Tibial artery (tissue), 4 donors: Measurements from ENCODE around the gene PRICKLE4.
"Not testable (repeated sequence)": the region's sequence is repeated elsewhere in the genome, so short reads cannot be mapped to it uniquely, and the experiment has no call there.

Experiments used
- DNase-seq, 2 donors: peaks; one replicate each; pipeline ENCODE4 v3.0.0-alpha.2; 2019
- H3K27ac ChIP-seq, 2 donors: fragments of 200-600 bp; sonication (generic) in 1 of 2; 1 replicate in 1 of 2; 2 replicates in 1 of 2; pipeline ENCODE4 v1.5.1; 2018 to 2019; ENCODE audit warnings: mild to moderate bottlenecking in 1 of 2
- H3K27me3 ChIP-seq, 2 donors: fragments of 200-600 bp; sonication (generic) in 1 of 2; one replicate each; pipeline versions ENCODE4 v1.5.1 to v1.6.0; 2016 to 2019
- H3K36me3 ChIP-seq, 3 donors: fragments of 200-600 bp; sonication (generic) in 2 of 3; one replicate each; pipeline ENCODE4 v1.5.1; 2016 to 2019; ENCODE audit warnings: mild to moderate bottlenecking in 2 of 3
- H3K4me1 ChIP-seq, 4 donors: fragments of 200-600 bp; sonication (generic) in 2 of 4; 1 replicate in 3 of 4; 2 replicates in 1 of 4; pipeline ENCODE4 v1.5.1; 2016 to 2019
- H3K4me3 ChIP-seq, 2 donors: fragments of 200-600 bp; sonication (generic) in 1 of 2; 1 replicate in 1 of 2; 2 replicates in 1 of 2; pipeline ENCODE4 v1.5.1; 2018 to 2019; ENCODE audit warnings: mild to moderate bottlenecking in 2 of 2
- H3K9me3 ChIP-seq, 3 donors: fragments of 200-600 bp; sonication (generic) in 1 of 3; one replicate each; pipeline ENCODE4 v1.5.1; 2016 to 2019
- CTCF ChIP-seq, 2 experiments: fragments of 200-600 bp in 1 of 2; fragments of 450-650 bp in 1 of 2; IDR thresholded peaks; one replicate each; pipeline ENCODE4 v1.5.1; 2017 to 2019; ENCODE audit warnings: antibody characterized with exemption in 2 of 2, mild to moderate bottlenecking in 1 of 2, moderate library complexity in 1 of 2
- intact Hi-C: fragments of 100-400 bp; cut with DNase I; formaldehyde crosslinking; loops from one replicate; pipeline ENCODE4 v1.15.0; 2023; ENCODE audit warnings: low total_unique reads

The PRICKLE4 gene

GRCh38 chr6:41757931-41758640 is 22.5 kb upstream of the PRICKLE4 start:
- no peak overlapping the region for H3K4me3 ChIP-seq
- no peak for TF ChIP-seq CTCF (IDR thresholded peaks at IDR 0.05)
- no peak for DNase-seq
- no peaks in the 10 kb centered on the region for H3K9me3 ChIP-seq
- intact Hi-C loops, result no loop called here
- H3K4me1 ChIP-seq, result no peaks in the 10 kb centered on the region
- H3K36me3 ChIP-seq, result no peaks in the 10 kb centered on the region
- H3K27ac ChIP-seq, result no peak overlapping the region
- H3K27me3 ChIP-seq, result no peaks in the 10 kb centered on the region

GRCh38 chr6:41758641-41759035 is 21.9 kb upstream of the PRICKLE4 start:
- Histone ChIP-seq H3K4me3 (no peak overlapping the region), H3K36me3 (no peaks in the 10 kb centered on the region), H3K27me3 (no peaks in the 10 kb centered on the region), H3K4me1 (no peaks in the 10 kb centered on the region), H3K27ac (no peak overlapping the region), H3K9me3 (no peaks in the 10 kb centered on the region)
- intact Hi-C loops, result no loop called here
- TF ChIP-seq CTCF (IDR thresholded peaks at IDR 0.05), result no peak
- no peak for DNase-seq

- Histone ChIP-seq H3K4me1 (no peaks in the 10 kb centered on the region), H3K27ac (no peak overlapping the region), H3K4me3 (no peak overlapping the region), H3K9me3 (no peaks in the 10 kb centered on the region), H3K27me3 (no peaks in the 10 kb centered on the region), H3K36me3 (no peaks in the 10 kb centered on the region)
- TF ChIP-seq CTCF (IDR thresholded peaks at IDR 0.05), result no peak
- DNase-seq, result no peak
- intact Hi-C loops, result no loop called here
Measured at GRCh38 chr6:41759106-41759904, 21.3 kb upstream of the PRICKLE4 start.

GRCh38 chr6:41759905-41760579 is 20.5 kb upstream of the PRICKLE4 start:
- intact Hi-C loops, result no loop called here
- no peak for TF ChIP-seq CTCF (IDR thresholded peaks at IDR 0.05)
- no peak overlapping the region for H3K27ac ChIP-seq

GRCh38 chr6:41763470-41763869 is 17.1 kb upstream of the PRICKLE4 start:
- H3K27me3 ChIP-seq, result no peaks in the 10 kb centered on the region
- peaks cover 0 to under 1% (median 0%) of the 10 kb centered on the region in 3 donors for H3K36me3 ChIP-seq
- H3K9me3 ChIP-seq, result no peaks in the 10 kb centered on the region
- intact Hi-C loops, result no loop called here
- DNase-seq, result no peak
- no peak overlapping the region for H3K27ac ChIP-seq
- TF ChIP-seq CTCF (IDR thresholded peaks at IDR 0.05), result no peak
- H3K4me1 ChIP-seq, result no peaks in the 10 kb centered on the region
- H3K4me3 ChIP-seq, result no peak overlapping the region

More at GRCh38 chr6:41759905-41760579, 20.5 kb upstream of the PRICKLE4 start:
- no peaks in the 10 kb centered on the region for H3K4me1 ChIP-seq
- no peaks in the 10 kb centered on the region for H3K9me3 ChIP-seq
- no peak overlapping the region for H3K4me3 ChIP-seq
- H3K27me3 ChIP-seq, result no peaks in the 10 kb centered on the region
- no peaks in the 10 kb centered on the region for H3K36me3 ChIP-seq
- DNase-seq, result no peak

GRCh38 chr6:41766043-41766664 is 14.4 kb upstream of the PRICKLE4 start:
- H3K27ac ChIP-seq, H3K4me1 ChIP-seq, intact Hi-C loops, H3K27me3 ChIP-seq, H3K9me3 ChIP-seq, DNase-seq, H3K4me3 ChIP-seq: not testable (repeated sequence)
- peaks cover 9 to 25% (median 10%) of the 10 kb centered on the region in 3 donors for H3K36me3 ChIP-seq
